ENCODE results near the gene NPAS3. TPM values are rescaled to one million over a fixed set of nuclear protein-coding genes. Genes with fewer than 3 reads are reported as not detected.

NPAS3 gene
- total RNA-seq, 4 donors from 2014 or later: 0.19 to 2.1 (median 1.7) TPM; not detected in 1

DNA sequence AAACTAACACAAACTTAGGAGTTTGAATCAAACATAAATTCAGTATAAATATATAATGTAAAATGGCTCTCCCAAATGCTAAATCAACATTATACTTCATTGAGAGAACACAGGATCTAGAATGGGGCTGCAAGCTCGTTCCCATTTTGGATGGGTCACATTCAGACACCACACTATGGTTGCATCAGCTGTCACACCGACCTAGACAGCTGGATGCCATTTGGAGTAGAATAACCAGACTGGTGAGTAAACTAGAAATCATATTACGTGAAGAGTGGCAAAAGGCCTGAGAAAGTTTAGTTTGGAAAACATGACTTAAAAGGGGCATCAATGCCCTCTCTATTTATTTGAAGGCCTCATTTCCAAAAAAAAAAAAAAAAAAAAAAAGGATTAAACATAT is 430.4 kb downstream of the NPAS3 start:
- TF ChIP-seq POLR2A (IDR thresholded peaks at IDR 0.05): no peak
- TF ChIP-seq, protein P1, sequence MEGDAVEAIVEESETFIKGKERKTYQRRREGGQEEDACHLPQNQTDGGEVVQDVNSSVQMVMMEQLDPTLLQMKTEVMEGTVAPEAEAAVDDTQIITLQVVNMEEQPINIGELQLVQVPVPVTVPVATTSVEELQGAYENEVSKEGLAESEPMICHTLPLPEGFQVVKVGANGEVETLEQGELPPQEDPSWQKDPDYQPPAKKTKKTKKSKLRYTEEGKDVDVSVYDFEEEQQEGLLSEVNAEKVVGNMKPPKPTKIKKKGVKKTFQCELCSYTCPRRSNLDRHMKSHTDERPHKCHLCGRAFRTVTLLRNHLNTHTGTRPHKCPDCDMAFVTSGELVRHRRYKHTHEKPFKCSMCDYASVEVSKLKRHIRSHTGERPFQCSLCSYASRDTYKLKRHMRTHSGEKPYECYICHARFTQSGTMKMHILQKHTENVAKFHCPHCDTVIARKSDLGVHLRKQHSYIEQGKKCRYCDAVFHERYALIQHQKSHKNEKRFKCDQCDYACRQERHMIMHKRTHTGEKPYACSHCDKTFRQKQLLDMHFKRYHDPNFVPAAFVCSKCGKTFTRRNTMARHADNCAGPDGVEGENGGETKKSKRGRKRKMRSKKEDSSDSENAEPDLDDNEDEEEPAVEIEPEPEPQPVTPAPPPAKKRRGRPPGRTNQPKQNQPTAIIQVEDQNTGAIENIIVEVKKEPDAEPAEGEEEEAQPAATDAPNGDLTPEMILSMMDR (IDR thresholded peaks at IDR 0.05): no peak
- H3K27me3 ChIP-seq: no peaks in the 10 kb centered on the region
- DNase-seq: no peak

DNA sequence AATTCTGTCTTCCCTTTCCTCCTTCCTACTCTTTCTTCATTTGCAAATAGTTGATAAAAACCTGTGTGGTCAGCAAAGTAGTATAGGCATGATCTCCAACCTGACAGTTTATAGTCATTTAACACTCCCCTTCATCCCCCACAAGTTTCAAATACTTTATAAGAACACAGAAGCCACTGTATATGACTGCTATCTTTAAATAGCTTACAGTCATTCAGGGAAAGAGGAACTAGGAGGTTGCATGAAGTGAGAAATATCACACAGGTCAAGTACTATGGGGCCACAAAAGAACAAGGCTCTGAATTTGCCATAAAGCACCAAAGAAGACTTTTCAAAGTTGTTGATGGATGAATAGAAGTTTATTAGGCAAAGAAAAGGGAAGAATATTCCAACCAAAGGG is 431.3 kb downstream of the NPAS3 start:
- Histone ChIP-seq H3K9me3 (no peaks in the 10 kb centered on the region), H3K4me3 (no peak overlapping the region), H3K27me3 (no peaks in the 10 kb centered on the region), H3K4me1 (no peaks in the 10 kb centered on the region), H3K27ac (no peak overlapping the region), H3K36me3 (no peaks in the 10 kb centered on the region)
- DNase-seq: no peak
- TF ChIP-seq, protein P1 (IDR thresholded peaks at IDR 0.05): no peak
- no peak for TF ChIP-seq POLR2A (IDR thresholded peaks at IDR 0.05)

More for the DNA sequence above, 430.4 kb downstream of the NPAS3 start:
- no peaks in the 10 kb centered on the region for H3K9me3 ChIP-seq
- no peak overlapping the region for H3K4me3 ChIP-seq
- H3K4me1 ChIP-seq: no peaks in the 10 kb centered on the region
- H3K27ac ChIP-seq: no peak overlapping the region
- no peaks in the 10 kb centered on the region for H3K36me3 ChIP-seq

DNA sequence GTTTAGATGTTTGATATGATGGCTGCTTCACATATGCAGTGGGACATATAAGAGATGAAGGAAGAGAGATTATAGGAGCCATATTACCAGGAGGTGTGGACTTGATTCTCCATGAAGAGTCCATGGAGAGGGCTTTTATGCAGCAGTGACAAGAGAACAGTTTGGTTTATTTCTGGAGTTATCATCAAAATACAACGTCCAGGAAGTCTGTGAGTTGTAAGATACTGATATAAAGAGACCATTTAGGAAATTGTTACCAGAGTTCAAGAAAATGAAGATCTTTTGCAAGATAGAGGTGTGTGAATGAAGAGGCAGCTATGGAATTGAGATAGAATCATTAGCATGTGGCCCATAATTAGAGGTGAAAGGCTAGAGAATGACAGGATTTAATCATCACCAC is 431.7 kb downstream of the NPAS3 start:
- no peak for TF ChIP-seq POLR2A (IDR thresholded peaks at IDR 0.05)
- TF ChIP-seq, protein P1 (IDR thresholded peaks at IDR 0.05): no peak
- Histone ChIP-seq H3K27me3 (no peaks in the 10 kb centered on the region), H3K9me3 (no peaks in the 10 kb centered on the region), H3K4me1 (no peaks in the 10 kb centered on the region), H3K4me3 (no peak overlapping the region), H3K36me3 (no peaks in the 10 kb centered on the region), H3K27ac (no peak overlapping the region)
- no peak for DNase-seq

DNA sequence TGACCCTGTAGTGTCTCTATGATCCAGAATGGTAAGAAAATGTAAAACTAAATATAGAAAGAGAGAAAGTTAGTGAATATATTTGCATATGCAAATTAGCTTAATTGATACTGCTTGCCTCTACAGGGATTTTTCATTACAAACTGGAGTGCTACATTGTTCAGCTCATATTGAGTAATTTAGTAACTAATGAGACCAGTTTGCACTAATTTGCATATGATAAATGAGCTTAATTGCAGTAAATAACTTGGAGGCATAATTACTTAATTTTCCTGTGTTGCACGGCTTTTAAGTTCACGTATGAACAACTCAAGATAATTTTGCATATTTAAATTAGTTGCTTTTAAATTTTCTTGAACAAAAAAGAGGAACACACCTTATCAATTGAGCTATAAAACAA is 436.5 kb downstream of the NPAS3 start:
- no peak for DNase-seq
- no peak overlapping the region for H3K27ac ChIP-seq
- H3K4me3 ChIP-seq: no peak overlapping the region
- TF ChIP-seq, protein P1 (IDR thresholded peaks at IDR 0.05): no peak
- TF ChIP-seq POLR2A (IDR thresholded peaks at IDR 0.05): no peak
- H3K27me3 ChIP-seq: no peaks in the 10 kb centered on the region
- H3K4me1 ChIP-seq: no peaks in the 10 kb centered on the region
- no peaks in the 10 kb centered on the region for H3K36me3 ChIP-seq
- H3K9me3 ChIP-seq: no peaks in the 10 kb centered on the region

DNA sequence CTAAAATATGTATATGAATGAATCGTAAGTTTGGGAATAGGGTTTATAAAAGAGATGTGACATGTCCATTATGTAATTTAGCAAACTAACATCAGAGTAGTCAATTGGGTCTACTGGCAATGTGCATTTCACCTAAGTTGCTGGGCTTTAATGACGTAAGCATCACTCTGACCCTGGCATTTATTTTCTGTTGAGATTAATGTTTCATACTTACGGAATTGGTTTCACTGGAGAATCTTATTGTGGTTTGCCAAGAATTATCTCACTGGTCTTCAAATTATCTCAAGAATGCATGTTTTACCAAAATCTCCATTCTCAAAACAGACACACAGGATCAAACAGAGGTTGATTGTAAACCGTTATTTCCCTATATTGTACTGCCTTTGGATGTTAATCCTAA is 437.1 kb downstream of the NPAS3 start:
- H3K27me3 ChIP-seq: no peaks in the 10 kb centered on the region
- H3K9me3 ChIP-seq: no peaks in the 10 kb centered on the region
- no peak overlapping the region for H3K4me3 ChIP-seq
- no peak for TF ChIP-seq POLR2A (IDR thresholded peaks at IDR 0.05)
- TF ChIP-seq, protein P1 (IDR thresholded peaks at IDR 0.05): no peak
- no peaks in the 10 kb centered on the region for H3K4me1 ChIP-seq
- H3K27ac ChIP-seq: no peak overlapping the region
- H3K36me3 ChIP-seq: no peaks in the 10 kb centered on the region
- no peak for DNase-seq

DNA sequence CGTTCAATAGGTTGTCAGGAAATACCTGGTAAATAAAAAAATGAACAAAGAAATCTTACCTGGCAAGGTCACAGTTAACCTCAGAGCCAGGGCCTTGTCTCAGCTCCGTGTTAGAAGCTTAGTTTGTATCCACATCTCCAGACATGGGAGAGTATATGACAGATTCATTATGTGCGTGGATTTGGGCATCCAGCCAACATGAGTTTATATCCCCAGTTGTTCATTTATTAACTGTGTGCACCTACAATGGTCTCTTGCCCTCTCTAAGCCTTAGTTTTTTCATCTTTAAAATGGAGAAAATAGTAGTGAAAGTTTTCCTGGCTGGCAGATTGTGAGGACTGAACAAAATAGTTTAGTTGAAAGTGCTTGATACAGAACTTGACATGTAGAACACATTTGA is 437.8 kb downstream of the NPAS3 start:
- Histone ChIP-seq H3K4me1 (no peaks in the 10 kb centered on the region), H3K27ac (no peak overlapping the region), H3K36me3 (no peaks in the 10 kb centered on the region), H3K4me3 (no peak overlapping the region), H3K9me3 (no peaks in the 10 kb centered on the region), H3K27me3 (no peaks in the 10 kb centered on the region)
- no peak for DNase-seq
- TF ChIP-seq, protein P1 (IDR thresholded peaks at IDR 0.05): no peak
- TF ChIP-seq POLR2A (IDR thresholded peaks at IDR 0.05): no peak
